ENCODE results near the gene RRM2. TPM values are rescaled to one million over a fixed set of nuclear protein-coding genes. Genes with fewer than 3 reads are reported as not detected.

The RRM2 gene
- total and polyA plus RNA-seq, 2 donors (not counting 1 experiment from before 2014, with no cell fraction given) = 6.1 to 36.3 TPM

DNA sequence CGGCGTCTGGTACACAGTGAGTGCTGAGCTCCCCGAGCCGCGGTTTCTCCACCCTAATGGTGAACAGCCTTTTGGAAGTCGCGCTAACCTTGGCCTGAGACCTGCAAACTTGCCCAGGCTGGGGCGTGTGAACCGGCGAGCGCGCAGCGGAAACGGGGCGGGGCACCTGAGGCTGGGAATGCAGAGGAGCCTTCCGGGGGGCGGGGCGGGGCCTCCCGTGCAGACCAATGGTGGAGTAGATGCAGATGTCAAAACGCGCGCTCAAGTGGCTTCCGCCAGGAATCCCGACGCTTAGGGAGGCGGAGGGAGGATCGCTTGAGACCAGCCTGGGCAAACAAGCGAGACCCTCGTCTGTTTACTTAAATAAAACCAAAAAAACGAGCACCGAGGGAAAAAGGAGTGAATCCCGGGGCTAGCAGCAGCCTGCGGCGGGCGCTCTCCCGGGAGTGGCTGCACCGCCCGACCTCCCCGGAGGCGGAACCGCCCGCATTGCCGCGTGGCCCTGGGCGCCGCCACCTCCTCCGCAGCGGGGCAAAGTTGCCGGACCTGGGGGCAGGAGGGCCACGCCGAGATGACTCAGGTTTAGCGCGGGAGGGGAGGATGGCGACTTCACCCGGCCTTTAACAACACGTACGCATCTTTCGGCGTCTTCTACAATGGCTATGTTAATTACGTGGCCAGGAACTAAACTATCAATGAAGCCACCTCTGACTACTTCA lies 2.2 kb upstream of the RRM2 start:
- H3K4me1 ChIP-seq (ENCODE audit: control insufficient read depth, extremely low read depth, insufficient read depth, low read length) = peaks cover 12% of the 10 kb centered on the region
- H3K79me2 ChIP-seq (ENCODE audit: control insufficient read depth, insufficient read depth, low read length) = peaks cover 22% of the 10 kb centered on the region
- TF ChIP-seq, protein P1, sequence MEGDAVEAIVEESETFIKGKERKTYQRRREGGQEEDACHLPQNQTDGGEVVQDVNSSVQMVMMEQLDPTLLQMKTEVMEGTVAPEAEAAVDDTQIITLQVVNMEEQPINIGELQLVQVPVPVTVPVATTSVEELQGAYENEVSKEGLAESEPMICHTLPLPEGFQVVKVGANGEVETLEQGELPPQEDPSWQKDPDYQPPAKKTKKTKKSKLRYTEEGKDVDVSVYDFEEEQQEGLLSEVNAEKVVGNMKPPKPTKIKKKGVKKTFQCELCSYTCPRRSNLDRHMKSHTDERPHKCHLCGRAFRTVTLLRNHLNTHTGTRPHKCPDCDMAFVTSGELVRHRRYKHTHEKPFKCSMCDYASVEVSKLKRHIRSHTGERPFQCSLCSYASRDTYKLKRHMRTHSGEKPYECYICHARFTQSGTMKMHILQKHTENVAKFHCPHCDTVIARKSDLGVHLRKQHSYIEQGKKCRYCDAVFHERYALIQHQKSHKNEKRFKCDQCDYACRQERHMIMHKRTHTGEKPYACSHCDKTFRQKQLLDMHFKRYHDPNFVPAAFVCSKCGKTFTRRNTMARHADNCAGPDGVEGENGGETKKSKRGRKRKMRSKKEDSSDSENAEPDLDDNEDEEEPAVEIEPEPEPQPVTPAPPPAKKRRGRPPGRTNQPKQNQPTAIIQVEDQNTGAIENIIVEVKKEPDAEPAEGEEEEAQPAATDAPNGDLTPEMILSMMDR (conservative IDR thresholded peaks at IDR 0.05 in 1 of 2, IDR thresholded peaks at IDR 0.05 in 1 of 2; ENCODE audit: low read depth in 1 of 2, low read length in 2 of 2) = no peak
- TF ChIP-seq EZH2 (IDR thresholded peaks at IDR 0.05; ENCODE audit: low read length, missing control alignments) = no peak
- H3K9me3 ChIP-seq (ENCODE audit: control insufficient read depth, insufficient read depth, low read depth, low read length) = no peaks in the 10 kb centered on the region
- H3K36me3 ChIP-seq (ENCODE audit: control insufficient read depth, insufficient read depth, low read length) = no peaks in the 10 kb centered on the region
- H4K20me1 ChIP-seq (ENCODE audit: control insufficient read depth, extremely low read depth, insufficient read depth, low read length) = no peaks in the 10 kb centered on the region
- H3K27me3 ChIP-seq (ENCODE audit: control insufficient read depth, insufficient read depth, low read length) = no peaks in the 10 kb centered on the region
- peak overlapping the region; percentile 66 for H3K9ac ChIP-seq (ENCODE audit: insufficient read depth, low read length)
- H3K4me3 ChIP-seq (replicated peaks in 1 of 4; ENCODE audit: control extremely low read depth in 1 of 4, insufficient read depth in 1 of 4, low read depth in 3 of 4, low read length in 4 of 4) = peak overlapping the region; percentile 64 to 77 (median 71)
- peak overlapping the region; percentile 88 for H2AFZ ChIP-seq (ENCODE audit: low read length)
- peak overlapping the region; percentile 90 for H3K4me2 ChIP-seq (ENCODE audit: extremely low read depth, insufficient read depth, low read length)
- DNase-seq (ENCODE audit: low read depth in 2 of 2) = peak; percentile 78 to 91
- peak overlapping the region; percentile 82 for H3K27ac ChIP-seq (ENCODE audit: insufficient read depth, low read length)

DNA sequence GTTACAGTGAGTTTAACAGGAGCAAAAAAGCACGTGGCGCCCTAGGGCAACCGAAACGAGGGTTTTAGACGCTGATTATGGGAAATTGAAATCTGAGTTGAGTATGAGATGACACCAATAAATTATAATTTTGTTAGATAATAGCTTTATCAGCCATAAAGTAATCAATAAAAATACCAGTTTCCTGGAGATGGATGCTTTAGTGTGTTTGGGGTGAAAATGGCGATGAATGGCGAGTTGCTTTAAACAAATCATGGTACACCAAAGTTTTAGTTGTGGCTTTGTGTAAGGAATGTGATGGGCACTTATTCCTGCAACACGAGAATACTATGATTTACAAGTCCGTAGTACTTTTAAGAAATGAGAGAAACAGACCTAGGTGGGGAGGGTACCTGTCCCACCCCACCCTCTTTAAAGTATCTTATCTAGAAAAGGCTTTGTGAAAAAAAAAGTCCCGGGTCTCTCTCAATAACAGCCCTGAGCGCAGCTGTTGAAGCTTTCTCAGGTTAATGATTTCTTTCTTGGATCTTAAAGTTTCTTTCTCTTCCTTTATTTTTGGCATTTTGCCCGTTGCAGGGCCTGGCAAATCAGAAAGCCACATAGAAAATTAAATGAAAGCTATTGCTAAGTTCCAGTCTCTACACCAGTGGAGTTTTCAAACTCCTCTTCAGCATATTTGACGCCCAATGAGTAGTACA lies 1.5 kb upstream of the RRM2 start:
- peak overlapping the region; percentile 93 for H3K27ac ChIP-seq (ENCODE audit: insufficient read depth, low read length)
- no peaks in the 10 kb centered on the region for H3K36me3 ChIP-seq (ENCODE audit: control insufficient read depth, insufficient read depth, low read length)
- no peaks in the 10 kb centered on the region for H3K9me3 ChIP-seq (ENCODE audit: control insufficient read depth, insufficient read depth, low read depth, low read length)
- H2AFZ ChIP-seq (ENCODE audit: low read length) = peak overlapping the region; percentile 87
- peaks cover 22% of the 10 kb centered on the region for H3K79me2 ChIP-seq (ENCODE audit: control insufficient read depth, insufficient read depth, low read length)
- TF ChIP-seq, protein P1 (conservative IDR thresholded peaks at IDR 0.05 in 1 of 2, IDR thresholded peaks at IDR 0.05 in 1 of 2; ENCODE audit: low read depth in 1 of 2, low read length in 2 of 2) = no peak
- no peak for TF ChIP-seq EZH2 (IDR thresholded peaks at IDR 0.05; ENCODE audit: low read length, missing control alignments)
- peak overlapping the region; percentile 90 for H3K4me2 ChIP-seq (ENCODE audit: extremely low read depth, insufficient read depth, low read length)
- H3K9ac ChIP-seq (ENCODE audit: insufficient read depth, low read length) = peak overlapping the region; percentile 66
- peaks cover 12% of the 10 kb centered on the region for H3K4me1 ChIP-seq (ENCODE audit: control insufficient read depth, extremely low read depth, insufficient read depth, low read length)
- H4K20me1 ChIP-seq (ENCODE audit: control insufficient read depth, extremely low read depth, insufficient read depth, low read length) = no peaks in the 10 kb centered on the region
- H3K27me3 ChIP-seq (ENCODE audit: control insufficient read depth, insufficient read depth, low read length) = no peaks in the 10 kb centered on the region
- peak; percentile 25 to 32 for DNase-seq (ENCODE audit: low read depth in 2 of 2)
- H3K4me3 ChIP-seq (replicated peaks in 1 of 4; ENCODE audit: control extremely low read depth in 1 of 4, insufficient read depth in 1 of 4, low read depth in 3 of 4, low read length in 4 of 4) = peak overlapping the region; percentile 64 to 89 (median 77)

DNA sequence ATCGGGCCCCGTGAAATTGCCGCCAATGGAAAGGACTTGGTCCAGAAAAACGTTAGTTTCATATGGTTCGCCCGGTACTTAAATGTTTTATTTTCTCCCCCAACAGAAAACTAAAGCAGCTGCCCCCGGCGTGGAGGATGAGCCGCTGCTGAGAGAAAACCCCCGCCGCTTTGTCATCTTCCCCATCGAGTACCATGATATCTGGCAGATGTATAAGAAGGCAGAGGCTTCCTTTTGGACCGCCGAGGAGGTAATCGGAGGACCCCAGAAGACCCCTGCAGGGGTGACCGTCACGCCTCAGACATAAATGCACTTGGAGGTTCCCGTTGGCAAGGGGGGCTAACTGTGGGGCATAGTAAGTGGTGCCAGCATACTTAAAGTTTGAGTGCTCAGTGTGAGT lies 742 bp downstream of the RRM2 start:
- peaks cover 12% of the 10 kb centered on the region for H3K4me1 ChIP-seq (ENCODE audit: control insufficient read depth, extremely low read depth, insufficient read depth, low read length)
- H4K20me1 ChIP-seq (ENCODE audit: control insufficient read depth, extremely low read depth, insufficient read depth, low read length) = no peaks in the 10 kb centered on the region
- no peaks in the 10 kb centered on the region for H3K9me3 ChIP-seq (ENCODE audit: control insufficient read depth, insufficient read depth, low read depth, low read length)
- no peaks in the 10 kb centered on the region for H3K27me3 ChIP-seq (ENCODE audit: control insufficient read depth, insufficient read depth, low read length)
- H2AFZ ChIP-seq (ENCODE audit: low read length) = no peak overlapping the region
- TF ChIP-seq EZH2 (IDR thresholded peaks at IDR 0.05; ENCODE audit: low read length, missing control alignments) = no peak
- TF ChIP-seq, protein P1 (conservative IDR thresholded peaks at IDR 0.05 in 1 of 2, IDR thresholded peaks at IDR 0.05 in 1 of 2; ENCODE audit: low read depth in 1 of 2, low read length in 2 of 2) = no peak
- H3K27ac ChIP-seq (ENCODE audit: insufficient read depth, low read length) = peak overlapping the region; percentile 93
- H3K79me2 ChIP-seq (ENCODE audit: control insufficient read depth, insufficient read depth, low read length) = peaks cover 25% of the 10 kb centered on the region
- peak overlapping the region; percentile 70 to 89 (median 77) for H3K4me3 ChIP-seq (replicated peaks in 1 of 4; ENCODE audit: control extremely low read depth in 1 of 4, insufficient read depth in 1 of 4, low read depth in 3 of 4, low read length in 4 of 4)
- peak overlapping the region; percentile 97 for H3K4me2 ChIP-seq (ENCODE audit: extremely low read depth, insufficient read depth, low read length)
- H3K9ac ChIP-seq (ENCODE audit: insufficient read depth, low read length) = peak overlapping the region; percentile 80
- no peaks in the 10 kb centered on the region for H3K36me3 ChIP-seq (ENCODE audit: control insufficient read depth, insufficient read depth, low read length)
- DNase-seq (ENCODE audit: low read depth in 2 of 2) = no peak
